GM19239 (cell line): Measurements from ENCODE around the gene PIEZO2.
A peak's percentile ranks its signal among the peaks of the same experiment; 100 is the strongest.
"Not testable (repeated sequence)": the region's sequence is repeated elsewhere in the genome, so short reads cannot be mapped to it uniquely, and the experiment has no call there.

ENCODE experiments used
- DNase-seq: peaks from one replicate; pipeline ENCODE4 v3.0.0; 2011; ENCODE audit warnings: low spot score; ENCODE audit not compliant: insufficient read length
- FAIRE-seq: peaks from 2 replicates; lab custom pipeline; 2011; peaks lifted over from hg19 to GRCh38; lab: Jason Lieb, UNC

Gene PIEZO2

GRCh38 chr18:11149441-11150270, at the start of gene PIEZO2:
TSS of gene PIEZO2 (minus strand) at chr18:11149569. CDS start at chr18:11148588, 981 bp downstream.
- FAIRE-seq, result no peak
- DNase-seq, result peak; percentile 58

- FAIRE-seq, result no peak
Measured at GRCh38 chr18:11183637-11184036, 34.3 kb upstream of the PIEZO2 start.

GRCh38 chr18:11181629-11182028, 32.3 kb upstream of the PIEZO2 start:
- not testable (repeated sequence) for DNase-seq, FAIRE-seq

More at GRCh38 chr18:11183637-11184036, 34.3 kb upstream of the PIEZO2 start:
- no peak for DNase-seq

GRCh38 chr18:11179959-11180519, 30.7 kb upstream of the PIEZO2 start:
- FAIRE-seq (no peak), DNase-seq (no peak)

- DNase-seq (no peak), FAIRE-seq (no peak)
Measured at GRCh38 chr18:11178951-11179549, 29.7 kb upstream of the PIEZO2 start.

- FAIRE-seq (no peak), DNase-seq (no peak)
Measured at GRCh38 chr18:11177382-11177781, 28.0 kb upstream of the PIEZO2 start.

GRCh38 chr18:11176481-11176881, 27.1 kb upstream of the PIEZO2 start:
- DNase-seq (no peak), FAIRE-seq (no peak)

- FAIRE-seq (no peak), DNase-seq (no peak)
Measured at GRCh38 chr18:11175266-11175979, 26.1 kb upstream of the PIEZO2 start.

- not testable (repeated sequence) for FAIRE-seq
Measured at GRCh38 chr18:11174179-11174578, 24.8 kb upstream of the PIEZO2 start.

GRCh38 chr18:11167778-11168177, 18.4 kb upstream of the PIEZO2 start:
- FAIRE-seq, result no peak
- DNase-seq, result no peak

More at GRCh38 chr18:11174179-11174578, 24.8 kb upstream of the PIEZO2 start:
- not testable (repeated sequence) for DNase-seq

GRCh38 chr18:11165952-11166351, 16.6 kb upstream of the PIEZO2 start:
- no peak for FAIRE-seq

GRCh38 chr18:11165138-11165537, 15.8 kb upstream of the PIEZO2 start:
- DNase-seq, result no peak
- FAIRE-seq, result no peak

More at GRCh38 chr18:11165952-11166351, 16.6 kb upstream of the PIEZO2 start:
- DNase-seq, result no peak

- DNase-seq, result no peak
- FAIRE-seq, result no peak
Measured at GRCh38 chr18:11163665-11164064, 14.3 kb upstream of the PIEZO2 start.

- FAIRE-seq (no peak), DNase-seq (no peak)
Measured at GRCh38 chr18:11162889-11163288, 13.5 kb upstream of the PIEZO2 start.

- DNase-seq, result no peak
- no peak for FAIRE-seq
Measured at GRCh38 chr18:11162462-11162861, 13.1 kb upstream of the PIEZO2 start.

- DNase-seq (no peak), FAIRE-seq (no peak)
Measured at GRCh38 chr18:11160313-11160712, 10.9 kb upstream of the PIEZO2 start.

GRCh38 chr18:11159844-11160243, 10.5 kb upstream of the PIEZO2 start:
- no peak for DNase-seq
- FAIRE-seq, result no peak

- DNase-seq, result no peak
- FAIRE-seq, result no peak
Measured at GRCh38 chr18:11156978-11157377, 7.6 kb upstream of the PIEZO2 start.

GRCh38 chr18:11155034-11155759, 5.8 kb upstream of the PIEZO2 start:
- FAIRE-seq, result no peak
- no peak for DNase-seq
